SIG-M5 treated with dmso at 0.1 percent for 504 hours (cell line): Measurements from ENCODE around the gene PAPOLA.

Experiments used
- DNase-seq: peaks from one replicate; lab custom pipeline; 2025; ENCODE audit not compliant: unreplicated experiment; lab: John Stamatoyannopoulos, UW

The PAPOLA gene

GRCh38 chr14:96584907-96585671 is 82.9 kb downstream of the PAPOLA start:
- no peak for DNase-seq

GRCh38 chr14:96585672-96586013 is 83.5 kb downstream of the PAPOLA start:
- no peak for DNase-seq

GRCh38 chr14:96586056-96586455 is 83.9 kb downstream of the PAPOLA start:
- no peak for DNase-seq

- DNase-seq: no peak
Observed at GRCh38 chr14:96586921-96587822, 85.0 kb downstream of the PAPOLA start.

GRCh38 chr14:96587823-96588385 is 85.7 kb downstream of the PAPOLA start:
- no peak for DNase-seq

GRCh38 chr14:96588410-96589257 is 86.5 kb downstream of the PAPOLA start:
- no peak for DNase-seq

GRCh38 chr14:96589577-96589976 is 87.4 kb downstream of the PAPOLA start:
- DNase-seq: no peak

GRCh38 chr14:96590190-96590864 is 88.1 kb downstream of the PAPOLA start:
- no peak for DNase-seq

- DNase-seq: no peak
Observed at GRCh38 chr14:96592591-96593386, 90.6 kb downstream of the PAPOLA start.

- no peak for DNase-seq
Observed at GRCh38 chr14:96594961-96595360, 92.8 kb downstream of the PAPOLA start.

GRCh38 chr14:96597680-96598079 is 95.5 kb downstream of the PAPOLA start:
- no peak for DNase-seq

GRCh38 chr14:96598332-96598928 is 96.2 kb downstream of the PAPOLA start:
- no peak for DNase-seq

GRCh38 chr14:96599076-96599475 is 96.9 kb downstream of the PAPOLA start:
- no peak for DNase-seq

GRCh38 chr14:96602186-96602585 is 100.0 kb downstream of the PAPOLA start:
- DNase-seq: peak; percentile 50

GRCh38 chr14:96603350-96604255 is 101.4 kb downstream of the PAPOLA start:
- DNase-seq: no peak

GRCh38 chr14:96614481-96614881 is 112.3 kb downstream of the PAPOLA start:
- no peak for DNase-seq

GRCh38 chr14:96616161-96616721 is 114.1 kb downstream of the PAPOLA start:
- no peak for DNase-seq
